H4 (cell line): ENCODE data around the gene PITPNC1. TPM values are rescaled to one million over a fixed set of nuclear protein-coding genes. Genes with fewer than 3 reads are reported as not detected.
"Not testable (repeated sequence)": the region's sequence is repeated elsewhere in the genome, so short reads cannot be mapped to it uniquely, and the experiment has no call there.

Source experiments
- DNase-seq: peaks from one replicate; pipeline ENCODE4 v3.0.0-alpha.2; 2015; ENCODE audit warnings: low spot score
- total RNA-seq: library from RNA; depleted of rRNA; stranded (reverse); fragments of >200 nt; shearing (Covaris generic); gene quantifications from 2 replicates; pipeline ENCODE4 v1.2.3, GENCODE V29; 2014

Gene PITPNC1
- total RNA-seq, 1 experiment from 2014 or later: 6.3 TPM

DNA sequence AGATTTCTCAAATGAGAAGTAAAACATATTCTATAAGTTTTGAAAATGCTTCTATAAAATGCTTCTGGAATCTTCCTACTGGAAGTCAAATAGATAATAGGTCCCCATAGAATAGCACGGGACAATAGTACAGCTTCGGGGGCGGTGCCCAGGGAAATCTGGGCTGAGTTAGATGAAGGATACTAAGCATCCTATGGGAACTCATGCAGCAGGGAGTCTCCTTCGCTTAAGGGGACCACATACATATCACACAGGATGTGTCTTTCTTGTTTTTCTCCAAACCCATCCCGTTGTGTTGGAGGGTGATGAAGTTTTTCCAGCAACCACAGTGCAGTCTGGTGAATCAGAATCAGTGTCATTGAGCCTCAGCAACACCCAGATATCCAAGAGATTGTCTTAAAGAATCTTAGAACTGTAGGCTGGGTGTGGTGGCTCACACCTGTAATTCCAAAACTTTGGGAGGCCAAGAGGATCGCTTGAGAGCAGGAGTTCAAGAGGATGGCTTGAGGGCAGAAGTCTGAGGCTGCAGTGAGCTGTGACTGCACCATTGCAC is 84.2 kb downstream of the PITPNC1 start:
- DNase-seq: no peak

GRCh38 chr17:67461876-67462275 is 84.8 kb downstream of the PITPNC1 start:
- no peak for DNase-seq

DNA sequence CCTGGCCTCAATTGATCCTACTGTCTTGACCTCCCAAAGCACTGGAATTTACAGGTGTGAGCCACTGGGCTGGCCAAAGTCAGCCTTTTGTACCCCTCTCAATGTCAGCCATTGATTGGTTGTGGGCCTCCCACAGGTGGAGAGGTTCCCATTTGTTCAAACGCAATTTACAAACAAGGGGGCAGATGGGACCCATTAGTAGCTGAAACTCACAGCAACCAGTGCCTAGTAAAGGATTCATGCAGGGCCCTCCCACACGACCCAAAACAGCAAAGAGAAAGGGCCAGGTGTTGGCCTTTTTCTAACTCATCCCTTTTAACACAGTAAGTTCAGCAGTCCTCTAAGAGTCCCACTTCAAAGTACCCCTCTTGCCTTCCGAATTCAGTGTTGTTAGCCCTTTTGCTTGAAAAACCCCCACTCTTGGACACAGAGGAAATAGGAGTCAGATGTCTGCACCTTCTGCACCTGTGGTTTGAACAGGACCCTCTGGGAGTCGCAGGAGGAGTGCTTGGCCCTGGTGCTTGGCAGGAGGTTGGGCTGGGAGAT is 89.2 kb downstream of the PITPNC1 start:
- DNase-seq: no peak

DNA sequence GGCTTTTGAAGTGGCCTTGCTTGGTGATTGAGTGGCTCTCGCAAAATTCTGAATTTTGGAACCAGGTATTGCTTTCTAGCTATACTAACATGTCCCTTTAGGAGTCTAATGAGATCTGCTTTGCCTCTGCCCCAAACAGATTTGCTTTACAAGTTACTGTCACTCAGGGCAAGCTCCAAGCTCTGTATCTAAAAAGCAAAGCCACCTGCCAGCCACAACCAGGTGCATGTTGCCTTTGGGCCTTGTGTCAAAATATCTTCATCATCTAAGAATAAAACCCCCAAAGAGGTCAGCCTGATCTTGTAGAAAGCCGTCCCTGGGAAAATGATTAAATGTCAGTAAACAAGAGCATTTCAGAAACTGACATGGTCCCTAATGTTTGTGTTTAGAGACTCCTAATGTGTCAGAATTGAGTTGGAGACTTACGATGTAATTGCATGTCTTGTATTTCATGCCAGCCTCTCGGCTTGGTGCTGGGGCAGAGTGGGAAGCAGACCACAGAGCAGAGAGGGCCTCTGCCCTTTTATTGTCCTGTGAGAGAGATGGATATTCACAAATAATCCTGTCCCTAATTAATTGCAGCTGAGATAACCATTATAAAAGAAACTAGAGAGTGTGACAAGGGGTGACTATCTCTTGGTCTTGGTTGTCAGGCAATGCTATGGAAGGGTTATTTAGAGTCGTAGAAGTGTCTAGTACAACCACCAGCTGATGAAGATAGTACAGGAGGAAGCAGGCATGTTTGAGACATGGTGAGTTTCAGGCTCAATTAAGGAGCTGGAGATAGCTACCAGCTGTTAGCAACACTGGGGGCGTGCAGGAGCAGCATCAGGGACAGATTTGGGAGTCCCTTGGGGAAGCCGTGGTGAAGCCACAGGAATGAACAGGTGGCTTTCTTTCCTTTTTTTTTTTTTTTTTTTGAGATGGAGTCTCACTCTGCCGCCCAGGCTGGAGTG is 90.7 kb downstream of the PITPNC1 start:
- no peak for DNase-seq

DNA sequence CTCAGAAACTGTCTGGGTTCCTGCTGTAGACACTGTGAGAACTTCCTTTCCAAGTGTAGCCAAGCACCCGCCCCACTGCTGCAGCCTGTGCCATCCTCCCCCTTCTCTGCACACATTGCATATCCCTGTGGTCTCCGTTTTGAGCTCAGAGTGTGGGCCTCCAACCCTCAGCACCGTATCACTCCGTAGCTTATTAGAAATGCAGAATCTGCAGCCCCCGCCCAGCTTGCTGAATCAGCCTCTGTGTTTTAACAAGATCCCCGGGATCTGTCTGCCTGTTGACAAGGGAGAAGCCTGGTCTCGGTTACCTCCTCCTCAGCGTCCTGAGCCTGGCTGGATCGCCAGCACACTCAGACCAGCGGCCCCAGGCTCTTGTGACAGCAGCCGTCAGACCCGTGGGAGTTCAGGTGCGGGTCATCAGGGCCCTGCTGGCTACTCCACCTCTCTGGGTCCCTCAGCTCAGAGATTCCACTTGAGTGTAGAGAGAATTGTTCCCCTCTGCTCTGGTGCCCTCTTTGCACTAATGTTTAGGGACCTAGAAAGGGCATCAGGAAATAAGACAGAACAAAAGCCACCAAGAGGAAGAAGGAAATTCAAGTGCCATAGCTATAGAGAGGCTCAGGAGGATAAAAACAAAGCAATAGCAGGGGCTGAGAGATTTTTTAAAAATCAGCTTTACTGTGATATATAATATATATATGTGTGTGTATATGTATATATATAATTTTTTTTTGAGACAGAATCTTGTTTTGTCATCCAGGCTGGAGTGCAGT is 92.3 kb downstream of the PITPNC1 start:
- no peak for DNase-seq

DNA sequence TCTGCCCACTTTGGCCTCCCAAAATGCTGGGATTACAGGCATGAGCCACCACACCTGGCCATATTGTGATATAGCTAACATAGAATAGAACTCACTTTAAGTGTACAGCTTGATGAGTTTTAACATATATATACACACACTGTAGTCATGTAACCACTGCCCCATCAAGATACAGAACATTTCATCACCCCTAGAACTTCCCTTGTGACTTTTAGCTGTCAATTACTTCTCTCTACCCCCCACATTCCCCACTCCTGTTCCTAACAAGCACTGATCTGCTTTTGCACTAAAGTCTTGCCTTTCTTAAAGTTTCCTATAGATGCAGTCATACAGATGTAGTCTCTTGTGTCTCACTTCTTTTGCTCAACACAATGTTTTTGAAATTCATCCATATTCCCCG is 93.1 kb downstream of the PITPNC1 start:
- DNase-seq: no peak

DNA sequence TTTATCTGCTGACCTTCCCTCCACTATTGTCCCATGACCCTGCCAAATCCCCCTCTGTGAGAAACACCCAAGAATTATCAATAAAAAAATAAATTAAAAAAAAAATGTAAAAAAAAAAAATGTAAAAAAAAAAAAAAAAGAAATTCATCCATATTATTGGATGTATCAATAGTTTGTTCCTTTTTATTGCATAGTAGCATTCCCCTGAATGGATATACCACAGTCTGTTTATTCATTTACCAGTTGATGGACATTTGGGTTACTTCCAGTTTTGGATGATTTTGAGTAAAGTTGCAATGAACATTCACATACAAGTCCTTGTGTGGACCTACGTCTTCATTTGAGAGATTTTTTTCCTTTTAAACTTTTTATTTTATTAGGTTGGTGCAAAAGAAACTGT is 94.0 kb downstream of the PITPNC1 start:
- no peak for DNase-seq

DNA sequence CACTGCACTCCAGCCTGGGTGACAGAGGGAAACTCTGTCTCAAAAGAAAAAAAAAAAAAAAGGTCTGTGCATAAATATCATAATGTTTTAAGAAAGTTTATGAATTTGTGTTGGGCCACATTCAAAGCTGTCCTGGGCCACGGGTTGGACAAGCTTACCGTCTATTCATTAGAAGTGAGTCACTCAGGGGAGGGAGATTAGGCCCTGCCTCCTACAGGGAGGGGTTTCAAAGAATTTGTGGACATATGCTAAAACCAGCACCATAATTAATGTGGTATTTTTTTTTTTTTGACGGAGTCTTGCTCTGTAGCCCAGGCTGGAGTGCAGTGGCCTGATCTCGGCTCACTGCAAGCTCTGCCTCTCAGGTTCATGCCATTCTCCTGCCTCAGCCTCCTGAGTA is 95.5 kb downstream of the PITPNC1 start:
- not testable (repeated sequence) for DNase-seq

DNA sequence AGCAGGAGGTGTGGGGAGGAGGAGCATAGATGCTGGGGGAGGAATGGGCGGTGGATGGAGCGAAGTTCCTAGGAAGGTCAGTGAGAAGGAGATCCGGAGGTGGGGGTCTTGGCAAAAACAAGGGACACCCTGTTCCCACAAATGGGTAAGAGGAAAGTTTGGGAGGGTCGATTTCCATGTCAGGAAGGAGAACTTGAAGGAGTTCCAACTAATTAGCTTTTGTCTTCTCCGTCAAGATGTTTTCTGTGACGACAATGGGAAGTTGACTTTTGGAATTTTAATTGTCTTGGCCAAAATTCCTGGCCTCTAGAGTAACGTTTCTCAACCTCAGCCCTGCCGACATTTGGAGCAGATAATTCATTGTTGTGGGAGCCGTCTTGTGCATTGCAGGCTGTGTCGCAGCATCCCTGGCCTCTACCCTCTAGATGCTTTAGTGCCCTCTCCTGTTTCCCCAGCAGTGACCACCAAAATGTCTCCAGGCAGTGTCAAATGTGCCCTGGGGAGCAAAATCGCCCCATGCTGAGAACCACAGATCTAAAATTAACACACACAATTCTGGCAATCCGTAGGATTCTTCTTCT is 97.1 kb downstream of the PITPNC1 start:
- no peak for DNase-seq

DNA sequence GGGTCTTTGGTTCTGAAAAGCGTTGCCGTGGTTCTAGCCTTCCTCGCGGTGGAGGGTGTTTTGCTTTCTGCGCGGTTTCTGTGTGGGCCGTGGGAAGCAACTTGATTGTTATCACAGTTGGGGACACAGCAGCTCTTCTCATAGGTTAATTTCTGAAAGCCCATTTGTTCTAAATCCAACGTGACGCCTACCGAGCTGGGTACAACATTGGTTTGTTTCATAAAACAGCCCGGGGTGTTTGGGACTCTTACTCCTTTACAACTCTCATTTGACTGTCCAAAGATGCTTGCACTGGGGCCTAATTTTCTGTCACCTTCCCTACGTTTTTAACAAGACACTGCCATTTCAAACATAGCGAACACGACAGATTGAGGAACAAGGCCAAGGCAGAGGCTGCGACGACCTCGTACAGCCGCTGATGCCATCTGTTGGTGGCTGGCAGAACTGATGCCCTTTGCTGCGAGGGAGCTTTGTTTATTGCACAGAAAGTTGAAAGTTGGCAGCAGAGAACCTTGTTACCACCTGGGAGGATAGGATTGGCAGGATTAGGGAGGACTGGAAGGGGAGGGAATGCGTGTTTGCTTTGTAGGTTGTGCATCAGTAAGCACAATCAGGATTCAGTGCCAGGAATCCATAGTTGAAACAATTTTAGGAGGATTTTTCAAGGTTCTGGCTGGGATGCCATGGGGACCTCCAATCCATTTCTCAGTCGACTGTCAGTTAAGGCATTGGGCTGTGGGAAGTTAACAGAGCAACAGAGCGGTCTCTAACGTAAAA is 98.3 kb downstream of the PITPNC1 start:
- peak; percentile 76 for DNase-seq

DNA sequence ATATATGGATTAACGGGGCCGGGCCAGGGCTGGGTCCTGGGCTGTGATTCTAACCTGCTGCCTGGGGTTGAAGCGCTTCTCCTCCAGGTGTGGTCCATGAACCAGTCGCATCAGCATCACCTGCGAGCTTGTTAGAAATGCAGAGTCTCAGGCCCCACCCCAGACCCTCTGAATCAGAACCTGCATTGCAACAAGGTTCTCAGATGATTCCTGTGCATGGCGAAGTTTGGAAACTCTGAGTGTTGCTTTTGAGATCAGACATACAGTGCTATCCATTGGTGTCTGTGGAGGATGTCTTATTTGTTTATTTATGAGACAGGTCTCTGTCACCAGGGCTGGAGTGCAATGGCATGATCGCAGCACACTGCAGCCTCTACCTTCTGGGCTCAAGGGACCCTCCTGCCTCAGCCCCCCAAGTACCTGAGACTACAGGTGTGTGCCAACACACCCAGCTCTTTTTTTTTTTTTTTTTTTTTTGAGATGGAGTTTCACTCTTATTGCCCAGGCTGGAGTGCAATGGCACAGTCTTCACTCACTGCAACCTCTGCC is 99.8 kb downstream of the PITPNC1 start:
- DNase-seq: no peak

DNA sequence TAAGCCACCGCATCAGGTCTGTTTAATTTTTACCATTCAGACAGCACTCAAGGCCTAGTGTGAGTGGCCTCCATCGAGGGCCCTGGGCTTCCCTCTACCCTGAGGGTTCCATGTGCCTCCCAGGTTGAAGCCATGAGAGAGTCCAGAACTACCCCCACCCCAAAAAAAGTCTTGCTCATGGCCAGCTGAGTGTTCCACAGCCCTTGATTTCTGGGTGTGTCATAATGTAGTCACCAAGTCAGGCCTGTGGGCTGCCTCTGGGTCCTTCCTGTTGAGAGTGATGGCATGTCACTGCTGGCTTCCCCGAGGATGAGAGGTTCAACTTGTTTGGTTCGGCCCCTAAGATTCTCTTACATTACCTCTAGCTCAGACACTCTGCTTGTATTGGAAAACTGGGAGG is 100.6 kb downstream of the PITPNC1 start:
- no peak for DNase-seq

GRCh38 chr17:67478401-67479041 is 101.4 kb downstream of the PITPNC1 start:
- DNase-seq: no peak

GRCh38 chr17:67479148-67479547 is 102.1 kb downstream of the PITPNC1 start:
- no peak for DNase-seq

GRCh38 chr17:67480959-67481358 is 103.9 kb downstream of the PITPNC1 start:
- not testable (repeated sequence) for DNase-seq

DNA sequence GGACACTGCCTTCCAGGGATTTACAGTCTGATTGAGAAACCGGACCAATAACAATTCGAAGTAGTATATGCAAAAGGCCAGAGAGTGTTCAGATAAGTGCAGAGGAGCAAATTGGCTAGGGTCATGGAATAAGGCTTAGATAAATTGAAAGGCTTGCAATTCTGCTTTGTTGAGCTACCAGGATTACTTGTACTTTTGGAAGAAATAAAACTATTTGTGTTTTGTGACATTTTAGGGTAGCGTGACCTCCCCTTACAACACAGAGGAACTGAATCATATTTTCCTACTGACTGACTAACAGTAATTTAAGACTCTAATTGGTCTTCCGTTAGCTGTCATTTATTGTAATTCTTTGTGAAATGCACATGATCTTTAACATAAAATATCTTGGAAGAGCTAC is 104.7 kb downstream of the PITPNC1 start:
- no peak for DNase-seq

DNA sequence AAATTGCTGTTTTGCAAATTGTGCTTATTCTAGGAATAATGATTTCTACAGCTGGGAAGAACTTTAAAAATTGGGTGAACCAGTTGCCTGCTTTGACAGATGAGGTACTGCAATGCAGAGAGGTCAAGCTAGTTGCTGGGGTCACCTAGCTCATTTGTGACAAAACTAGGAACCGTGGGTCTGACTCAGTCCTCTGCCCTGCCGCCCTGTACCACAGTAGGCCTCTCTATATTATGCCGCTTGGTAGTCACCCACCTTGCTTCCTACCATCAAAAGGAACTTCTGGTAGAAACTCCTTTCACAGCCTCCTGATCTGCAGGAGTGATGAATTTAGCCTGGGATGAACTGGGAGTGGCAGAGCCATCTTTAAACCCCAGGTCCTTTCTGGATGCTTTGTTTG is 105.7 kb downstream of the PITPNC1 start:
- no peak for DNase-seq

GRCh38 chr17:67484261-67484660 is 107.2 kb downstream of the PITPNC1 start:
- no peak for DNase-seq

DNA sequence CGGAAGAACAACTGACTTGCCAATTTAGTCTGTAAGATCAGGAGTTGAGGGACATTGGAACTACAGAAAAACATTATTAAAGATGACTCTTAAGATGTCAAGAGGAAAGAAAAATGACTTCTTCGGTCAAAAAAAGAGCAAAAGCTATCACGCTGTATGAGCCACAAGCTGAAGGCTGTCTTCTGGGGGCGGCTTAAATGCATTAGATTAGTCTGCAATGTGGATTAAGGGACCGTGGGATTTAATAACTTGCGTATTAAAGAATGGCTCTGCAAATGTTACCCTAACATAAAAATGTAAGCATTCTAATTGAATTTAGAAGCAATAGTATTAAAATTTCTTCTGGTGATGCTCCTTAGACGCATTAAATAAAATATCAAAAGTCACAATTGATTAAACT is 108.6 kb downstream of the PITPNC1 start:
- no peak for DNase-seq

- DNase-seq: no peak
Observed at GRCh38 chr17:67487506-67487905, 110.4 kb downstream of the PITPNC1 start.
